ENCODE results near the gene ZNF165.
"Not testable (repeated sequence)": the region's sequence is repeated elsewhere in the genome, so short reads cannot be mapped to it uniquely, and the experiment has no call there.

DNA sequence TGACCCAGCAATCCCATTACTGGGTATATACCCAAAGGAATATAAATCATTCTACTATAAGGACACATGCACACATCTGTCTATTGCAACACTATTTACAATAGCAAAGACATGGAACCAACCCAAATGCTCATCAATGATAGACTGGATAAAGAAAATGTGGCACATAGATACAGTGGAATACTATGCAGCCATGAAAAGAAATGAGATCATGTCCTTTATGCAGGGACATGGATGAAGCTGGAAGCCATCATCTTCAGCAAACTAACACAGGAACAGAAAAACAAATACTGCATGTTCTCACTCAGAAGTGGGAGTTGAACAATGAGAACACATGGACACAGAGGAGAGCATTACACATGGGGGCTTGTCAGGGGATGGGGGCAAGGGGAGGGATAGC is 22.3 kb downstream of the ZNF165 start:
- TF ChIP-seq, protein P1, sequence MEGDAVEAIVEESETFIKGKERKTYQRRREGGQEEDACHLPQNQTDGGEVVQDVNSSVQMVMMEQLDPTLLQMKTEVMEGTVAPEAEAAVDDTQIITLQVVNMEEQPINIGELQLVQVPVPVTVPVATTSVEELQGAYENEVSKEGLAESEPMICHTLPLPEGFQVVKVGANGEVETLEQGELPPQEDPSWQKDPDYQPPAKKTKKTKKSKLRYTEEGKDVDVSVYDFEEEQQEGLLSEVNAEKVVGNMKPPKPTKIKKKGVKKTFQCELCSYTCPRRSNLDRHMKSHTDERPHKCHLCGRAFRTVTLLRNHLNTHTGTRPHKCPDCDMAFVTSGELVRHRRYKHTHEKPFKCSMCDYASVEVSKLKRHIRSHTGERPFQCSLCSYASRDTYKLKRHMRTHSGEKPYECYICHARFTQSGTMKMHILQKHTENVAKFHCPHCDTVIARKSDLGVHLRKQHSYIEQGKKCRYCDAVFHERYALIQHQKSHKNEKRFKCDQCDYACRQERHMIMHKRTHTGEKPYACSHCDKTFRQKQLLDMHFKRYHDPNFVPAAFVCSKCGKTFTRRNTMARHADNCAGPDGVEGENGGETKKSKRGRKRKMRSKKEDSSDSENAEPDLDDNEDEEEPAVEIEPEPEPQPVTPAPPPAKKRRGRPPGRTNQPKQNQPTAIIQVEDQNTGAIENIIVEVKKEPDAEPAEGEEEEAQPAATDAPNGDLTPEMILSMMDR (IDR thresholded peaks at IDR 0.05; ENCODE audit: insufficient read depth, low read length, poor library complexity, severe bottlenecking), result not testable (repeated sequence)
- not testable (repeated sequence) for TF ChIP-seq EZH2phosphoT487 (conservative IDR thresholded peaks at IDR 0.05; ENCODE audit: low read length)

All from SU-DHL-6 (cell line).